Progenitor cell of endocrine pancreas (in vitro differentiated cells): ENCODE results near the gene NXPH1. TPM values are rescaled to one million over a fixed set of nuclear protein-coding genes. Genes with fewer than 3 reads are reported as not detected.

Source experiments
- DNase-seq: peaks from one replicate; pipeline ENCODE4 v3.0.0; 2021; ENCODE audit warnings: low spot score; ENCODE audit not compliant: unreplicated experiment
- H3K27ac Mint-ChIP-seq: 2 replicates; pipeline ENCODE4 v1.8.0; 2021; ENCODE audit warnings: mild to moderate bottlenecking, moderate library complexity, mixed read lengths
- H3K27me3 Mint-ChIP-seq: 2 replicates; pipeline ENCODE4 v1.8.0; 2021; ENCODE audit warnings: mixed read lengths
- H3K36me3 Mint-ChIP-seq: 2 replicates; pipeline ENCODE4 v1.8.0; 2022; ENCODE audit warnings: mixed read lengths; ENCODE audit not compliant: insufficient read depth
- H3K4me1 Mint-ChIP-seq: 2 replicates; pipeline ENCODE4 v1.8.0; 2021; ENCODE audit warnings: low read depth, mixed read lengths
- H3K4me3 Mint-ChIP-seq: 2 replicates; pipeline ENCODE4 v1.8.0; 2021; ENCODE audit warnings: low read depth, mild to moderate bottlenecking, moderate library complexity, mixed read lengths
- H3K9me3 Mint-ChIP-seq: 2 replicates; pipeline ENCODE4 v1.8.0; 2021; ENCODE audit warnings: low read depth, mixed read lengths
- CTCF ChIP-seq: fragments of 200-600 bp; sonication (generic); IDR thresholded peaks from one replicate; pipeline ENCODE4 v1.5.0; 2021; ENCODE audit warnings: antibody characterized with exemption, mild to moderate bottlenecking; ENCODE audit not compliant: unreplicated experiment
- total RNA-seq: library from RNA; stranded (reverse); gene quantifications from 2 replicates; pipeline ENCODE4 v1.2.1, GENCODE V29; 2021

Gene NXPH1
- total RNA-seq, 1 donor from 2014 or later, result not detected

GRCh38 chr7:8739837-8740236 is 306.4 kb downstream of the NXPH1 start:
- no peak overlapping the region for H3K27ac Mint-ChIP-seq
- H3K4me3 Mint-ChIP-seq, result no peak overlapping the region
- no peaks in the 10 kb centered on the region for H3K4me1 Mint-ChIP-seq
- no peaks in the 10 kb centered on the region for H3K36me3 Mint-ChIP-seq
- H3K9me3 Mint-ChIP-seq, result peaks cover 18% of the 10 kb centered on the region
- DNase-seq, result no peak
- H3K27me3 Mint-ChIP-seq, result no peaks in the 10 kb centered on the region
- TF ChIP-seq CTCF, result no peak

- no peaks in the 10 kb centered on the region for H3K27me3 Mint-ChIP-seq
- H3K36me3 Mint-ChIP-seq, result no peaks in the 10 kb centered on the region
- no peaks in the 10 kb centered on the region for H3K9me3 Mint-ChIP-seq
- DNase-seq, result no peak
- TF ChIP-seq CTCF, result no peak
- no peaks in the 10 kb centered on the region for H3K4me1 Mint-ChIP-seq
- H3K27ac Mint-ChIP-seq, result no peak overlapping the region
- H3K4me3 Mint-ChIP-seq, result no peak overlapping the region
Observed at GRCh38 chr7:8742837-8743236, 309.4 kb downstream of the NXPH1 start.

- no peak for DNase-seq
- H3K36me3 Mint-ChIP-seq, result no peaks in the 10 kb centered on the region
- H3K27ac Mint-ChIP-seq, result no peak overlapping the region
- no peaks in the 10 kb centered on the region for H3K4me1 Mint-ChIP-seq
- H3K9me3 Mint-ChIP-seq, result no peaks in the 10 kb centered on the region
- no peak for TF ChIP-seq CTCF
- H3K27me3 Mint-ChIP-seq, result no peaks in the 10 kb centered on the region
- no peak overlapping the region for H3K4me3 Mint-ChIP-seq
Observed at GRCh38 chr7:8747338-8747737, 313.9 kb downstream of the NXPH1 start.

GRCh38 chr7:8751557-8752231 is 318.3 kb downstream of the NXPH1 start:
- H3K27ac Mint-ChIP-seq, result no peak overlapping the region
- DNase-seq, result no peak
- H3K4me3 Mint-ChIP-seq, result no peak overlapping the region
- no peaks in the 10 kb centered on the region for H3K36me3 Mint-ChIP-seq
- TF ChIP-seq CTCF, result no peak
- H3K27me3 Mint-ChIP-seq, result no peaks in the 10 kb centered on the region
- H3K4me1 Mint-ChIP-seq, result no peaks in the 10 kb centered on the region
- H3K9me3 Mint-ChIP-seq, result no peaks in the 10 kb centered on the region

GRCh38 chr7:8753355-8753754 is 319.9 kb downstream of the NXPH1 start:
- H3K4me3 Mint-ChIP-seq, result no peak overlapping the region
- H3K36me3 Mint-ChIP-seq, result no peaks in the 10 kb centered on the region
- H3K27ac Mint-ChIP-seq, result no peak overlapping the region
- no peaks in the 10 kb centered on the region for H3K4me1 Mint-ChIP-seq
- no peak for DNase-seq
- H3K9me3 Mint-ChIP-seq, result no peaks in the 10 kb centered on the region
- no peak for TF ChIP-seq CTCF
- H3K27me3 Mint-ChIP-seq, result no peaks in the 10 kb centered on the region
